Measurements from ENCODE around the gene GRM8.
"Not testable (repeated sequence)": the region's sequence is repeated elsewhere in the genome, so short reads cannot be mapped to it uniquely, and the experiment has no call there.

GRM8 gene

DNA sequence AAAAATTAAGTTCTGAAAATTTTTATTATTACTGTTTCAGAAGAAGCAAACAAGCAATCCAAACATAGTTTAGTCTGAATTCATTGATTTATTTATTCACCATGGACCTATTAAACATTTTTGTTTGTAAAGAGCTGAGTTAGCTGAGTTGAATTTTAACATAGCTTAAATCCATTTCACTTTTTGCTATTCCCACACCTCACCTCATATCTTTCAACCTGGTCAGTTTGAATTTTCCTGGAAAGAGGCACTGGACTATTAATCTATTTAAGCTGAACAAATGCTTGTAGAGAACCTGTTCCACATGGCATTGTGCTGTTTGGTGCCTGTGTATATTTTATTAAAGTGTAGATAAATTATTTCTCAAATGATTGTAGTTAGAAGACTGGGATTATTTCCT lies 344.2 kb downstream of the GRM8 start:
- not testable (repeated sequence) for DNase-seq (ENCODE audit: low read depth)

- not testable (repeated sequence) for DNase-seq (ENCODE audit: low read depth)
Measured at GRCh38 chr7:126907657-126908056, 345.1 kb downstream of the GRM8 start.

DNA sequence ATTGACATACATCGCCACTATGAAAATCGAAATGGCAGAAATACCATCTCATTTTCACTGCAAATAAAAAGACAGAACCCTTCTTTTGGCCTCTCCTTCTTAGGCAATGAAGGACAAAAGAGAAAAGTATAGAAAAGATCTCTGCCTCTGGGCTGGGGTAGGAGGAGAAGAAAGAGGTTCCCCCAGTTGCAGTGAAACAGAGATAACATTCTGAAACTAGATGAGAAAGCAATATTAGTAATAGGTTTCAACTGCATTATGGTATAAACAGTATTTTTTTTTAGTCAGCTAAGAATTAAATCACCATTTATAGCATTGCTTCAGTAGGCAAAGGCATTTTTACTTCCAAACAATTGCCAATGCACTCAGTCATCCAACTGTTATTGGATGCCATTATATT lies 347.5 kb downstream of the GRM8 start:
- not testable (repeated sequence) for DNase-seq (ENCODE audit: low read depth)

DNA sequence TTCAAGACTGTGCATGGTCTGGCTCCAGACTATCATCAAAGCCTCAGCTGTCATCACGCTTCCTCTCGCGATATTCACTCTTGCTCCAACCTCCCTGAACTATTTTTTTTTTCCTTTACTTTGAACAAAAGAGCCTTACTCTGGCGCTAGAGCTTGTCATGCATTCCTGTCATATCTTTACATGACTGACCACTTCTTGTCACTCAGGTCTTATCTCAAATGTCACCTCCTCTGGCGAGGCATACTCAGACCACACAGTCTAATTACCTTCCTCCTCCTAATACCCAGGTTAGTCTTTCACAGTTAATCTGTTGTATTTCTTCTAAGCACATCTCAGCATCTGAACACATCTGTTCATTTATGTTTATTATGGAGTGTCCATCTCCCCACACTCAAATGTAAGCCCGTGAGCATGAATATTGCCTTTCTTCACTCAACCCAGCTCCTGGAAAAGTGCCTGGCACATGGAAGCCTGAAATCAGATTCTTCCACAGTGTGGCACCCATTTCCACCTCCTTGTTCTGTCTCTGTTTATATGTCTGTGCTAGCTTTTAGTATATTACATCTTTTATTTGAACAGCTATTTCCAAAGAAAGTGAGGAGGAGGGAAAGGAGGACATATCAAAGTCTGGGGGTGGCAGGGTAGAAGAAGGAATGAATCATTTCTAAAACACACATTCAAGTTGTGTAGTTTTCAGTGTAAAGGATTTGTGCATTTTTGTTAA lies 351.5 kb downstream of the GRM8 start:
- not testable (repeated sequence) for DNase-seq (ENCODE audit: low read depth)

- not testable (repeated sequence) for DNase-seq (ENCODE audit: low read depth)
Measured at GRCh38 chr7:126887980-126888379, 364.8 kb downstream of the GRM8 start.

DNA sequence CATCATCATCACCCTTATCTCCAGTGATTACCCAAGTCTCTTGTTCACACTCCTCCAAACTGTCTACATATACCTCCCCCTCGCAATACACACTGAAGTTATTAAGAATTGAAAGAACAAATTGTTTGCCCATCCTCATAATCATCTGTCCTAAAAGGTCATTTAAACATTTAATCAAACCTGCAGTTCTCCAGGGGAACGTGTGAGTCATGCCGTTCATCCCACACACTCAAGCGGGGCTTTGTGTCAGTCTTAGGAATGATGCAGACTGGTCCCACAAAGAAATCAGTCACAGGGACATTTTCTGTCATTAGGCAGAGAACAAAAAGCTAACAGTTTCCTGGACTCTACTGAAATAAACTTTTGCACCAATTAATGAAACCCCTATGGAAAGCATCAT lies 365.2 kb downstream of the GRM8 start:
- not testable (repeated sequence) for DNase-seq (ENCODE audit: low read depth)

DNA sequence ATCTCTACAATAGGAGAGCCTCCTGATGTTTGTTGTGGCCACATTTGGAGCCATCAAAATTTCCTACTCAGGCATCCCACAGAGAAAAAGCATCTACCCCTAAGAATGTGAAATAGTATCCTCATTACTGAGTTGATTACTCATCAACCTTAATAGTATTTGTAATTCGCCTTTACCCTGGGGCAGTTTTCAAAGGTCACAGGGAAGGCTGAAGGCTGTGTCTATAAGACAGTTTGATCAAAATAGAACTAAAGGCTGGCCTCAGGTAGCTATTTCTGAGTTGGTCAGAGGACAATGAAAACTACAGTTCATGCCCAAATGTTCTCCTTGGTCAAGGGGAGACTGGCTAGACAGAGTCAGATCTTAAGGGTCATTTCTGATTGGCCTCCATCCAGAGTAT lies 370.0 kb downstream of the GRM8 start:
- peak; percentile 23 for DNase-seq (ENCODE audit: low read depth)

DNA sequence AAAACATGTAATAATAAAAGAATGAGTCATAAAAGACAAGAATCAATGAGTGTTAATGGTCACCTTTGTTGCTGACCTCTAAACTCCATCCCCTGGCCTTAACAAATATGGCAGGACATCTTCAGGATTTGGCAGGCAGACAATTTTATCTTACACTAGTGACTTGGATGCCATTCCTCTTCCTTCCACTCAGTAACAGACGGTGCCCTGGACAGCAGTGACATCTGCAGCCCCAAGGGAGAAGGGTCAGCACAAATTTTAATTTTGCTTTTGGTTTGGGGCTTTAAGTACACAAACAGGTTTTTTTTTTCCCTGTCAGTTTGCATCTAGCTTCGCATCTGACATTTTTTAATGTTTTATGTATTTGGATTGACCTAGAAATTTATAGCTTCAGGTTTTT lies 370.8 kb downstream of the GRM8 start:
- DNase-seq (ENCODE audit: low read depth): not testable (repeated sequence)

- DNase-seq (ENCODE audit: low read depth): no peak
Measured at GRCh38 chr7:126881315-126881714, 371.4 kb downstream of the GRM8 start.

- DNase-seq (ENCODE audit: low read depth): not testable (repeated sequence)
Measured at GRCh38 chr7:126876536-126876935, 376.2 kb downstream of the GRM8 start.

- peak; percentile 16 for DNase-seq (ENCODE audit: low read depth)
Measured at GRCh38 chr7:126856691-126857291, 395.9 kb downstream of the GRM8 start.

DNA sequence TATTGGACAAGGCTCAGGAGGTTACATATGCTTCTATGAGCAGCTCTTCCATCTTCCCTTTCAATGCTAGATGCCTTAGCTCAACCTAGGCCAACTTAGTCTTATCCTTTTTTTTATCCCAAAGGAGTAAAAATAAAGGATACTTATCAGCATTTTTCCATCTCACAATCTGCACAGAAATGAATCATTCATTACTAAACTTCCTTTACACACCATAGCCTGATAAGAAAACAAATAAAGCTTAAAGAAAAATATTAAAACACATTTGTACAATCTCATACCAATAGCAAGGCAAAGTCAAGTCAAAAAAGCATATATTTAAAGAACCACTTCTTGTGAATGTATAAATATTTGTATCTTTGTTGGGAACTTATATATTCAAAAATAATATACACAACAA lies 407.4 kb downstream of the GRM8 start:
- no peak for DNase-seq (ENCODE audit: low read depth)

DNA sequence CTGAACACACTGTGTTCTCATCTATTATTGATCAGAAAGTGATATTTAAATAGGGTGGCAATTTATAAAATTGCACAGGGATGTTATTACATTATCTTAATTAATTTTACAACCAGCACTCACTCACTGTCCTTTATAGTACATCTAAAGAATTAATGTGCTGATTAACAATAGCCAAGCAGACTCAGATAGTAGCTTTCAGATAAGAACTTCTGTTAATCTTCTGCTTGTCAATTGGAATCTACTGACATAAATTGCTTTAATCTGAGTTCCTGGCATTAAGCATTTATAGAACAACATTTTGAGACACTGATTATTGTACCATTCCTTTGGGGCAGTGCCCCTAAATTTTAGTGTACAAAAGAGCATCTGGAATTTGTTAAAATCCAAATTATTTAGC lies 408.9 kb downstream of the GRM8 start:
- no peak for DNase-seq (ENCODE audit: low read depth)

GRCh38 chr7:126843336-126843735 lies 409.4 kb downstream of the GRM8 start:
- no peak for DNase-seq (ENCODE audit: low read depth)

DNA sequence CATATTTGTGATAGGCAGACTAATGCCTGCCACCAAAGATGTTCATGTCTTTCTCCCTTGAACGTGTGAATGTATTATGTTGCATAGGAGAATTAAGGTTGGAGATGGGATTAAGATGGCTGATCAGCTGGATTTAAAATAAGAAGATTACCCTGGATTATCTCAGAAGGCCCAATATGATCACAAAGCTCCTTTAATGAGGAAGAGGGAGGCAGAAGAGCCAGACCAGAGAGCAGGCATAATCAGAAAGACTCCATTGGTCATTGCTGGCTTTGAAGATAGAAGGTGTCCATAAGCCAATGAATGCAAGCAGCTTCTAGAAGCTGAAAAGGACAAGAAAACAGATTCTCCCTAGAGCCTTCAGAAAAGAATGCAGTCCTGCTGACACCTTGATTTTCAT lies 410.3 kb downstream of the GRM8 start:
- no peak for DNase-seq (ENCODE audit: low read depth)

DNA sequence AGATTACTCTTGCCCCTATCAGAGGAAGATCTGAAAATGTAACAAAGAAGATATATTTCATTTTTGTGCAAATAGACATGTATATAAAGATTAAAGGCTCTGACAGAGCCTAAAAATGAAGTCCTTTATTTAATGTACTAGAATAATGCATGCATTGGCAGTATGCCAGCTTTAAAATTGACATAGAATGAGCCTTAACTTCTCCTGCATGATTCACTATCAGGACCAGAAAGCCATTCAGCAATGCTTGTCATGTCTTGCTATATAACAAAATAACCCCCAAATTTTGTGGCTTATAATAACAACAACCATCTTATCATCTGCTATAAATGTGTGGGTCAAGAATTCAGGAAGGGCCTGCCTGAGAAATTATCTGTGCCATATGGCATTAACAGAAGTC lies 411.9 kb downstream of the GRM8 start:
- no peak for DNase-seq (ENCODE audit: low read depth)

- no peak for DNase-seq (ENCODE audit: low read depth)
Measured at GRCh38 chr7:126839624-126840023, 413.1 kb downstream of the GRM8 start.

- no peak for DNase-seq (ENCODE audit: low read depth)
Measured at GRCh38 chr7:126838194-126838593, 414.5 kb downstream of the GRM8 start.

DNA sequence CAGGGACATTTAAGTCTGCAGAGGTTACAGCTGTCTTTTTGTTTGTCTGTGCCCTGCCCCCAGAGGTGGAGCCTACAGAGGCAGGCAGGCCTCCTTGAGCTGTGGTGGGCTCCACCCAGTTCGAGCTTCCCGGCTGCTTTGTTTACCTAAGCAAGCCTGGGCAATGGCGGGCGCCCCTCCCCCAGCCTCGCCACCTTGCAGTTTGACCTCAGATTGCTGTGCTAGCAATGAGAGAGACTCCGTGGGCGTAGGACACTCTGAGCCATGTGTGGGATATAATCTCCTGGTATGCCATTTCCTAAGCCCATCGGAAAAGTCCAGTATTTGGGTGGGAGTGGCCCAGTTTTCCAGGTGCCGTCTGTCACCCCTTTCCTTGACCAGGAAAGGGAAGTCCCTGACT lies 421.5 kb downstream of the GRM8 start:
- not testable (repeated sequence) for DNase-seq (ENCODE audit: low read depth)

GRCh38 chr7:126820925-126821324 lies 431.8 kb downstream of the GRM8 start:
- DNase-seq (ENCODE audit: low read depth): no peak

GRCh38 chr7:126819197-126819484 lies 433.6 kb downstream of the GRM8 start:
- no peak for DNase-seq (ENCODE audit: low read depth)

DNA sequence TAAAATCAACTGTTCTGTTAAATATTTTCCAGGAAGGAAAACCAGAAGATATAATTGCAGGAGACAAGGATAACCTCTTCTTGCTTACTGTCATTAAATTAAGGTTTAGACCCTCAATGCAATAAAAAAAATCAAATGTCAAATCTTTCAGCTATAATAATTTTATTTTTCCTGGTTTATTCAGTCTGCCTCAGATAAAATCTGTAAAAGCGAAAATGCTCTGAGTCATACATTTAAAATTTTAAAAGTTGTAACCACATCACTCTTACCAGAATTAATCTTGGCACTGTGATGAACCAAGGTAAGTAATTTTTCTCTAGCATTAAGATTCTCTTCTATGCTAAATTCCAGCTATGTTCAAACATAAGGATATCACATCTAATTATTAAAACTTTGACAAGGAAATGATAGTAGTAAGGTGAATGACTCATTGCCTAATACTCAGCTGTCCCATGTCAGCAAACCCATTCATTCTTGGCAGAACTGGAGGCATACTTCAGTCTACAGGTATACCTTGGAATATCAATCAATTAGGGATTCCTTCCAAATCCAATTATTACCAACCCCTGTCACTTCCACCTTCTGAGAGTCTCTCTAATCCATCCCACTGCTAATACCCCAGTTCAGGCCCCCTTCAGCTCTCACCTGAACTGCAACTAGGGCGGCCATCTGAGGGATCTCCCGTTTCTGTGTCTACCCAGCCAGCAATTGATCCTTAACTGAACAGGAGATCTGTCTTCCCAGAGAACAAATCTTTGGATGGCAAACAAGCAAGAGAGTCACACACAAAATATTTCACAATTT lies 434.1 kb downstream of the GRM8 start:
- DNase-seq (ENCODE audit: low read depth): no peak

DNA sequence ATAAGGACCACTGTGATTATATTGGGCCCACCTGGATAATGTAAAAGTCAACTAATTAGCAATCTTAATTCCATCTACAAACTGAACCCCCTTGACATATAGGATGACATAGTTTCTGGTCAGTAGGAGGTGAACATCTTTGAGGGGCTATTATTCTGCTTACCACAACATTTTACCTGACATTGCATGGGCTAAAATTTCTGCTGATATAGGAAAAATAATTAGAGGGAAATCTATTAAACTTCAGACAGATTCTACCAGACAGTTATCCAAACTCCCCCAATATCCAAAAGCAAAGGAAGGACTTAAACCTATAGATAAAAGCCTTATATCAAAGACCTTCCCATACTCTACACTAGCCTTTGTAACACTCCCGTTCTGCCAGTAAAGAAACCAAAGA lies 443.6 kb downstream of the GRM8 start:
- DNase-seq (ENCODE audit: low read depth): no peak

All from ELR (cell line).